ENCODE results near the gene NAA50. TPM values are rescaled to one million over a fixed set of nuclear protein-coding genes. Genes with fewer than 3 reads are reported as not detected.
A peak's percentile ranks its signal among the peaks of the same experiment; 100 is the strongest.

NAA50 gene
- total and polyA plus RNA-seq, 2 of the 13 experiments (the other 11 are each of a cell fraction or from before 2014, with no cell fraction given), result 30.2 to 233 TPM

GRCh38 chr3:113744941-113745755 is 901 bp downstream of the NAA50 start (continued):
- TF ChIP-seq TAF1 (CRISPR knock-in tag; IDR thresholded peaks at IDR 0.05) (no peak), DPF2 (CRISPR knock-in tag; IDR thresholded peaks at IDR 0.05; ENCODE audit: borderline replicate concordance, low read depth) (no peak), HBP1 (CRISPR knock-in tag; IDR thresholded peaks at IDR 0.05; ENCODE audit: low read depth) (0 out of 2 replicates have a peak, but pooled peaks have one; percentile 21), TP53 (CRISPR knock-in tag; conservative IDR thresholded peaks at IDR 0.05) (no peak), RERE (CRISPR knock-in tag; IDR thresholded peaks at IDR 0.05; ENCODE audit: low read depth) (no peak), ZNF468 (CRISPR knock-in tag; IDR thresholded peaks at IDR 0.05) (no peak), ZNF850 (CRISPR knock-in tag; conservative IDR thresholded peaks at IDR 0.05) (no peak), POLR2G (IDR thresholded peaks at IDR 0.05; ENCODE audit: low read depth, low read length) (no peak), MED1 (CRISPR knock-in tag; IDR thresholded peaks at IDR 0.05) (no peak), SOX6 (IDR thresholded peaks at IDR 0.05) (no peak), SOX6 (CRISPR knock-in tag; IDR thresholded peaks at IDR 0.05) (peak; percentile 36; the same call in 1 of the 2 replicates), ZNF18 (CRISPR knock-in tag; IDR thresholded peaks at IDR 0.05; ENCODE audit: insufficient replicate concordance) (peak; percentile 46), ATF3 (CRISPR knock-in tag; IDR thresholded peaks at IDR 0.05) (no peak), RORA (CRISPR knock-in tag; IDR thresholded peaks at IDR 0.05) (no peak), ZNF343 (CRISPR knock-in tag; IDR thresholded peaks at IDR 0.05) (no peak)
- TF ChIP-seq, protein P1, sequence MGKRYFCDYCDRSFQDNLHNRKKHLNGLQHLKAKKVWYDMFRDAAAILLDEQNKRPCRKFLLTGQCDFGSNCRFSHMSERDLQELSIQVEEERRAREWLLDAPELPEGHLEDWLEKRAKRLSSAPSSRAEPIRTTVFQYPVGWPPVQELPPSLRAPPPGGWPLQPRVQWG (CRISPR knock-in tag; IDR thresholded peaks at IDR 0.05; ENCODE audit: borderline replicate concordance, low read depth), result no peak
- TF ChIP-seq, protein P2, sequence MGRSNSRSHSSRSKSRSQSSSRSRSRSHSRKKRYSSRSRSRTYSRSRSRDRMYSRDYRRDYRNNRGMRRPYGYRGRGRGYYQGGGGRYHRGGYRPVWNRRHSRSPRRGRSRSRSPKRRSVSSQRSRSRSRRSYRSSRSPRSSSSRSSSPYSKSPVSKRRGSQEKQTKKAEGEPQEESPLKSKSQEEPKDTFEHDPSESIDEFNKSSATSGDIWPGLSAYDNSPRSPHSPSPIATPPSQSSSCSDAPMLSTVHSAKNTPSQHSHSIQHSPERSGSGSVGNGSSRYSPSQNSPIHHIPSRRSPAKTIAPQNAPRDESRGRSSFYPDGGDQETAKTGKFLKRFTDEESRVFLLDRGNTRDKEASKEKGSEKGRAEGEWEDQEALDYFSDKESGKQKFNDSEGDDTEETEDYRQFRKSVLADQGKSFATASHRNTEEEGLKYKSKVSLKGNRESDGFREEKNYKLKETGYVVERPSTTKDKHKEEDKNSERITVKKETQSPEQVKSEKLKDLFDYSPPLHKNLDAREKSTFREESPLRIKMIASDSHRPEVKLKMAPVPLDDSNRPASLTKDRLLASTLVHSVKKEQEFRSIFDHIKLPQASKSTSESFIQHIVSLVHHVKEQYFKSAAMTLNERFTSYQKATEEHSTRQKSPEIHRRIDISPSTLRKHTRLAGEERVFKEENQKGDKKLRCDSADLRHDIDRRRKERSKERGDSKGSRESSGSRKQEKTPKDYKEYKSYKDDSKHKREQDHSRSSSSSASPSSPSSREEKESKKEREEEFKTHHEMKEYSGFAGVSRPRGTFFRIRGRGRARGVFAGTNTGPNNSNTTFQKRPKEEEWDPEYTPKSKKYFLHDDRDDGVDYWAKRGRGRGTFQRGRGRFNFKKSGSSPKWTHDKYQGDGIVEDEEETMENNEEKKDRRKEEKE (IDR thresholded peaks at IDR 0.05), result no peak

Measured in HepG2 (cell line).